Neural progenitor cell (in vitro differentiated cells): Measurements from ENCODE around the gene RNF34. TPM values are rescaled to one million over a fixed set of nuclear protein-coding genes. Genes with fewer than 3 reads are reported as not detected.
A peak's percentile ranks its signal among the peaks of the same experiment; 100 is the strongest.

ENCODE experiments used
- DNase-seq: peaks from one replicate; pipeline ENCODE4 v3.0.0-alpha.2; 2016; ENCODE audit warnings: low spot score
- H2AFZ ChIP-seq: fragments of 200-600 bp; sonication (generic); replicated peaks from 2 replicates; pipeline ENCODE4 v1.6.1; 2016; ENCODE audit warnings: antibody characterized with exemption
- H3F3A ChIP-seq: fragments of 200-600 bp; sonication (generic); 2 replicates; pipeline ENCODE4 v1.6.1; 2016; ENCODE audit warnings: antibody characterized with exemption, low read depth
- H3K27ac ChIP-seq: fragments of 200-600 bp; sonication (generic); 2 replicates; pipeline ENCODE4 v1.5.1; 2016; ENCODE audit warnings: mild to moderate bottlenecking
- H3K27me3 ChIP-seq: fragments of 200-600 bp; sonication (generic); 2 replicates; pipeline ENCODE4 v1.6.1; 2016; ENCODE audit warnings: mild to moderate bottlenecking, moderate library complexity
- H3K36me3 ChIP-seq: fragments of 200-600 bp; sonication (generic); 2 replicates; pipeline ENCODE4 v1.5.1; 2016
- H3K4me1 ChIP-seq: fragments of 200-600 bp; sonication (generic); 2 replicates; pipeline ENCODE4 v1.6.1; 2016; ENCODE audit warnings: mixed run types
- H3K4me2 ChIP-seq: fragments of 200-600 bp; sonication (generic); 2 replicates; pipeline ENCODE4 v1.6.1; 2016
- H3K4me3 ChIP-seq: fragments of 200-600 bp; sonication (generic); 2 replicates; pipeline ENCODE4 v1.5.1; 2016
- H3K79me2 ChIP-seq: fragments of 200-600 bp; sonication (generic); 2 replicates; pipeline ENCODE4 v1.6.1; 2016; ENCODE audit warnings: low read depth
- H3K9ac ChIP-seq: fragments of 200-600 bp; sonication (generic); 2 replicates; pipeline ENCODE4 v1.6.1; 2016
- H3K9me3 ChIP-seq: fragments of 200-600 bp; sonication (generic); 2 replicates; pipeline ENCODE4 v1.5.1; 2016; ENCODE audit warnings: low read depth
- H4K20me1 ChIP-seq: fragments of 200-600 bp; sonication (generic); 2 replicates; pipeline ENCODE4 v1.6.1; 2016; ENCODE audit warnings: low read depth
- H3K27ac Mint-ChIP-seq: 3 replicates; pipeline ENCODE4 v1.8.0; 2021; ENCODE audit warnings: mixed read lengths
- H3K27me3 Mint-ChIP-seq: 2 replicates; pipeline ENCODE4 v1.8.0; 2022; ENCODE audit warnings: low read depth, mild to moderate bottlenecking, inconsistent platforms, moderate library complexity, mixed read lengths; ENCODE audit not compliant: insufficient read depth
- H3K36me3 Mint-ChIP-seq: 3 replicates; pipeline ENCODE4 v1.8.0; 2021; ENCODE audit warnings: mixed read lengths
- H3K4me1 Mint-ChIP-seq: 3 replicates; pipeline ENCODE4 v1.8.0; 2021; ENCODE audit warnings: mixed read lengths
- H3K4me3 Mint-ChIP-seq: 3 replicates; pipeline ENCODE4 v1.8.0; 2021; ENCODE audit warnings: mild to moderate bottlenecking, moderate library complexity, mixed read lengths
- H3K9me3 Mint-ChIP-seq: 3 replicates; pipeline ENCODE4 v1.8.0; 2020; ENCODE audit warnings: mixed read lengths
- EZH2 ChIP-seq: fragments of 200-600 bp; sonication (generic); IDR thresholded peaks from 2 replicates; pipeline ENCODE4 v1.6.1; 2017; ENCODE audit warnings: antibody characterized with exemption, mild to moderate bottlenecking, moderate library complexity
- EZH2phosphoT487 ChIP-seq: fragments of 200-600 bp; sonication (generic); IDR thresholded peaks from 2 replicates; pipeline ENCODE4 v1.6.1; 2017; ENCODE audit warnings: antibody characterized with exemption
- total RNA-seq: library from RNA; depleted of rRNA; stranded (reverse); fragments of >200 nt; gene quantifications from 2 replicates; pipeline ENCODE4 v1.2.3, GENCODE V29; 2015; ENCODE audit warnings: low replicate concordance
- TF ChIP-seq, protein P1 (sequence below): fragments of 200-600 bp; sonication (generic); IDR thresholded peaks from 2 replicates; pipeline ENCODE4 v1.5.1; 2017; ENCODE audit warnings: antibody characterized with exemption, mild to moderate bottlenecking

RNF34 gene
- total RNA-seq, 1 donor from 2014 or later, result 57.8 TPM

DNA sequence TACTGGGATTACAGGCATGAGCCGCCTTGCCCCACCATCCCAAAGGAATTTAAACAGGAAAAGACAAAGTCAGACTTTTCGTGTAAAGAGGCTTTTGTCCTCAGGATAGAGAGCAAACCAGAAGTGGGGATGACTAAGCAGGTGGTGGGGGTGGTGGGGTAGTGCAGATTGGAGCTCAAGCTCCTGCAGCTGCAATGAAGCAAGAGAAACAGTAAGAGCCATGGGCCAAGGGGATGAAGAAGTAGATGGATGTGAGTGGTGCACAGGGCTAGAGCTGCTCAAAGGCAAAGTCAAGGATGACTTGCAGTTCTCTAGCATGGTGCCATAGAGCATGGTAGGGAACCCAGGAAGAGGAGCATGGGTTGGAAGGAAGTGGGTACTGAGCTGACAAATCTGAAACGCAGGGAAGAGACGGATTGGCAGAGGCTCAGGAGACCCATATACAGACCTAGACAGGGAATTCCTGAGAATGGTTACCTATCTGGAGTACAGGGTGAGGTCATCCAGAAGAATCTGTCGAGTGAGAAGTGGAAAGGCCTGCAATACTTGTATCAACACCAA lies 11.4 kb upstream of the RNF34 start:
- H3K79me2 ChIP-seq, result no peaks in the 10 kb centered on the region
- TF ChIP-seq, protein P1, sequence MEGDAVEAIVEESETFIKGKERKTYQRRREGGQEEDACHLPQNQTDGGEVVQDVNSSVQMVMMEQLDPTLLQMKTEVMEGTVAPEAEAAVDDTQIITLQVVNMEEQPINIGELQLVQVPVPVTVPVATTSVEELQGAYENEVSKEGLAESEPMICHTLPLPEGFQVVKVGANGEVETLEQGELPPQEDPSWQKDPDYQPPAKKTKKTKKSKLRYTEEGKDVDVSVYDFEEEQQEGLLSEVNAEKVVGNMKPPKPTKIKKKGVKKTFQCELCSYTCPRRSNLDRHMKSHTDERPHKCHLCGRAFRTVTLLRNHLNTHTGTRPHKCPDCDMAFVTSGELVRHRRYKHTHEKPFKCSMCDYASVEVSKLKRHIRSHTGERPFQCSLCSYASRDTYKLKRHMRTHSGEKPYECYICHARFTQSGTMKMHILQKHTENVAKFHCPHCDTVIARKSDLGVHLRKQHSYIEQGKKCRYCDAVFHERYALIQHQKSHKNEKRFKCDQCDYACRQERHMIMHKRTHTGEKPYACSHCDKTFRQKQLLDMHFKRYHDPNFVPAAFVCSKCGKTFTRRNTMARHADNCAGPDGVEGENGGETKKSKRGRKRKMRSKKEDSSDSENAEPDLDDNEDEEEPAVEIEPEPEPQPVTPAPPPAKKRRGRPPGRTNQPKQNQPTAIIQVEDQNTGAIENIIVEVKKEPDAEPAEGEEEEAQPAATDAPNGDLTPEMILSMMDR, result no peak
- TF ChIP-seq EZH2phosphoT487, result no peak
- TF ChIP-seq EZH2, result no peak
- no peaks in the 10 kb centered on the region for H3K9me3 ChIP-seq
- Mint-ChIP-seq H3K4me1 (no peaks in the 10 kb centered on the region), H3K4me3 (no peak overlapping the region), H3K9me3 (no peaks in the 10 kb centered on the region), H3K27me3 (peaks cover 3% of the 10 kb centered on the region), H3K27ac (no peak overlapping the region), H3K36me3 (no peaks in the 10 kb centered on the region)
- no peak for DNase-seq
- H3K4me3 ChIP-seq, result no peak overlapping the region
- no peak overlapping the region for H3K9ac ChIP-seq
- H3K27ac ChIP-seq, result no peak overlapping the region
- no peak overlapping the region for H3K4me2 ChIP-seq
- H4K20me1 ChIP-seq, result no peaks in the 10 kb centered on the region
- H3F3A ChIP-seq, result no peaks in the 10 kb centered on the region
- no peak overlapping the region for H2AFZ ChIP-seq
- H3K27me3 ChIP-seq, result no peaks in the 10 kb centered on the region
- H3K4me1 ChIP-seq, result no peaks in the 10 kb centered on the region
- H3K36me3 ChIP-seq, result no peaks in the 10 kb centered on the region

DNA sequence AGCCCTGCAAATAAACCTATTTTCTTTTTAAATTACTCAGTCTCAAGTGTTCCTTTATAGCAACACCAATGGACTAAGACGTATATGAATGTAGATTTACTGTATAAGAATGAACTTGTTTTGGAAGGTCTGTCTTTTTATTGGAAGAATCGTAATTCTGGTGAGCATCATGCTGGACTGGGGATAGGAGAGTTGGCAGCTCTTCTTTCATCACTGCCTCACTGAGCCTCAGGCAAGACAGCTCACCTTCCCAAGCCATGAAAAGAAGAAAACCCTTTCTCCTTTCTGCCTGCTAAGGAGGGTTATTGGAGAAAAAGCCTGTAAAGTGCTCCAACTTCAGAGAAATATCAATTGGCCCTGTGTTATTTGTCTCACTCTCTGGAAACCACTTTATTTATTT lies 9.1 kb upstream of the RNF34 start:
- H3K36me3 Mint-ChIP-seq, result no peaks in the 10 kb centered on the region
- Histone ChIP-seq H2AFZ (no peak overlapping the region), H3K9ac (no peak overlapping the region), H3F3A (no peaks in the 10 kb centered on the region), H3K4me3 (no peak overlapping the region), H3K4me1 (no peaks in the 10 kb centered on the region), H3K4me2 (no peak overlapping the region), H3K27me3 (no peaks in the 10 kb centered on the region), H3K36me3 (no peaks in the 10 kb centered on the region), H4K20me1 (no peaks in the 10 kb centered on the region), H3K79me2 (no peaks in the 10 kb centered on the region), H3K9me3 (no peaks in the 10 kb centered on the region), H3K27ac (no peak overlapping the region)
- H3K4me3 Mint-ChIP-seq, result no peak overlapping the region
- no peak for DNase-seq
- no peak for TF ChIP-seq EZH2
- TF ChIP-seq, protein P1, result no peak
- TF ChIP-seq EZH2phosphoT487, result no peak
- H3K9me3 Mint-ChIP-seq, result no peaks in the 10 kb centered on the region
- no peak overlapping the region for H3K27ac Mint-ChIP-seq
- peaks cover 3% of the 10 kb centered on the region for H3K27me3 Mint-ChIP-seq
- no peaks in the 10 kb centered on the region for H3K4me1 Mint-ChIP-seq

- Mint-ChIP-seq H3K27ac (no peak overlapping the region), H3K36me3 (no peaks in the 10 kb centered on the region), H3K9me3 (no peaks in the 10 kb centered on the region), H3K4me3 (no peak overlapping the region), H3K27me3 (peaks cover 3% of the 10 kb centered on the region), H3K4me1 (no peaks in the 10 kb centered on the region)
- DNase-seq, result no peak
- no peaks in the 10 kb centered on the region for H3K36me3 ChIP-seq
- H3K27ac ChIP-seq, result no peak overlapping the region
- no peaks in the 10 kb centered on the region for H3K27me3 ChIP-seq
- no peaks in the 10 kb centered on the region for H3K4me1 ChIP-seq
- H3K4me3 ChIP-seq, result no peak overlapping the region
- no peaks in the 10 kb centered on the region for H3F3A ChIP-seq
- no peak overlapping the region for H3K9ac ChIP-seq
- H4K20me1 ChIP-seq, result no peaks in the 10 kb centered on the region
- peak overlapping the region; percentile 37 for H2AFZ ChIP-seq
- no peak overlapping the region for H3K4me2 ChIP-seq
- TF ChIP-seq EZH2phosphoT487 (no peak), EZH2 (no peak)
- TF ChIP-seq, protein P1, result no peak
- no peaks in the 10 kb centered on the region for H3K79me2 ChIP-seq
- H3K9me3 ChIP-seq, result no peaks in the 10 kb centered on the region
These were observed 8.1 kb upstream of the RNF34 start for GRCh38 chr12:121391619-121392324.
